Eye (tissue), 1 donor: ENCODE data around the gene TMEM9B.
A peak's percentile ranks its signal among the peaks of the same experiment; 100 is the strongest.

ENCODE experiments used
- DNase-seq: peaks from one replicate; pipeline ENCODE4 v3.0.0-alpha.2; 2015

The TMEM9B gene

GRCh38 chr11:8928205-8928604 lies 36.0 kb downstream of the TMEM9B start:
- DNase-seq, result no peak

DNA sequence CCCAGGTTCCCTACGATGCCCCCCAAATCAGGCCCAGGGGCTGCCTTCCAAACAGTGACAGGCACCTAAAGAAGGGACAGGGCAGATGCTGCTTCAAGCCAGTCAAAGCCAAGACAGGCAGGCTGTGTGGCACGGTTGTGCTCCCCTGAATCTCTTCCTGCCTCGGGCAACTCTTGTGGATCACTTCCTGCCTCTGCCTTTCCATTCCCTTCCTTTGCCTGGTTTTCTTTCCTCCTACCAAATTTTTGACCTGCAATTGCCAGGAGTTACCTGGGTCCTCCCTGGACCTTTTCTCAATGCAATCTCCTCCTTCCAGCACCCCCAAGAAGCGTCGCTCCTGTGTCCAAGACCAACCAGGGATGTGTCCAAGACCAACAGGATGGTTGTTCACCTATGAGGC lies 37.0 kb downstream of the TMEM9B start:
- no peak for DNase-seq

- DNase-seq, result no peak
Measured at GRCh38 chr11:8926236-8926635, 38.0 kb downstream of the TMEM9B start.

- no peak for DNase-seq
Measured at GRCh38 chr11:8925711-8926110, 38.5 kb downstream of the TMEM9B start.

DNA sequence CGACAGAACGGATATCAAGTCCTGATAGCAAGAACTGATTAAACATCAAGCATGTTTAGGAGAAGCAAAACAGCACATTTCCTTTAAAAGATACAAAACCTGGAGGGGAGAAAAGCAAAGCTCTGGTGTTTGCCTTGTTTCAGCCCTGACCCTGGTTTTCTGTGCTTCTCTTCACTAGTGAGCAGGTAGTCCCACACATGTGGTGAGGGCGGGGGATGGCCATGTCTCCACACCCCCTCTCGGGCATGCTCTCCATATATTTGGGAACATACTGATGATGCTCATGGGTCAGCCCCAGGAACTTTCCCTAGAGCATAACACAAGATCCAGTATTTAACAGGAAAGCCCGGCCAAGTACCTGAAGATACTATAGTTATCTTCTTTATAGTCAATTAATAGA lies 41.6 kb downstream of the TMEM9B start:
- DNase-seq, result no peak

GRCh38 chr11:8917157-8917825 lies 47.0 kb downstream of the TMEM9B start:
- DNase-seq, result peak; percentile 75

DNA sequence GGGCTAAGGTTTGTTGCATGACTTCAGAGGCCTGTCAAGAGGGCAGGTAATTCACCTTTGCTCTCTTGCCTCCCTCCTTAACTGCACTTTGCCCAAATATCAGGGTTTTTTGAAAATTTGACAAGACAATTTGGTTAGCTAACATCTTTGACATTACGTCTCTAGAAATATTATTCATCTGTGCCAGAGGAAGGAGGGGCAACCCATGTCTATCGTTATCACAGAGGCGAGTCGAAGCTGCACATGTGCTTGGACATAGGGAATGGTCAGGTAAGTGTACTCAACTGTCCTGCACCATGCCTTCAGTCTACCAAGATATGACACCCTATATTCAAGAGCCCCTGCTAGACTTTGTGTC lies 49.6 kb downstream of the TMEM9B start:
- no peak for DNase-seq

- peak; percentile 74 for DNase-seq
Measured at GRCh38 chr11:8913961-8914660, 50.1 kb downstream of the TMEM9B start.

GRCh38 chr11:8911029-8911823 lies 53.0 kb downstream of the TMEM9B start, which contains the start of gene AKIP1:
Gene AKIP1 (plus strand): TSS chr11:8911189. CDS start chr11:8911450, 261 bp downstream.
- DNase-seq, result peak; percentile 99

- DNase-seq, result no peak
Measured at GRCh38 chr11:8910649-8911026, 53.6 kb downstream of the TMEM9B start.

DNA sequence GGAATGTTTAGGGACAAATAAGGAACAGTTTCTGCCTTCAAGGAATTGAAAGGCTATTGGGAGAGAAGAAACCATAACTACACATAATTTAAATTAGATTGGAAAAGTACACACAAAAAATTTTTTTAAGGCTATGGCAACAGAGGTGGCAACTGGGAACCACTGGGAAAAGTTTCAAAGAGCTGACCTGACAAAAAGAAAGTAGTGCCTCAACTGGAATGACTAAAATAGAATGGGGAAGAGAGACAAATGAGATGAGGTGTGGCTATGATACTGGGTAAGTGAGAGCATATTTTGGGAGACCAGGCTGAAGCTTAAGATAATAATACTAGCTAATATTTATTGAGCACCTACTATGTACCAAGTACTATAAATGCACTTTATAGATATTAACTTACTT lies 56.1 kb downstream of the TMEM9B start:
- no peak for DNase-seq

DNA sequence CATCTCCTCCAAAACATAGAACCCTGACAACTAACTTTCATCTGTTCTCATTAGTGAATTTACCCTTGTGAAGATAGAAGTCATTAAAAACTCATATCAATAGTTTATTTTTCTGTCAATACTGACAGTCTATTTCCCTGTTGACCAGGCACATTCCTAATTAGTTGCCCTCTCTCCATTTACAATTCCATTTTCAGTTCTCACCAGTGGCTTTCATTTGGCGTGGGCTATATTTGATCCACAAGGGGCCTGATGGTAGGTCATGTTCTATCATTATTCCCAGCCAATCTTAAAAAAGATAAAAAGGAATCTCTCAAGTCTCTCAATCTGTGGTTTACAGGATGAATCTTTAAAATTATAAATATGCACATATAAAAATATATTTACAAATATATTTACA lies 57.1 kb downstream of the TMEM9B start:
- no peak for DNase-seq

DNA sequence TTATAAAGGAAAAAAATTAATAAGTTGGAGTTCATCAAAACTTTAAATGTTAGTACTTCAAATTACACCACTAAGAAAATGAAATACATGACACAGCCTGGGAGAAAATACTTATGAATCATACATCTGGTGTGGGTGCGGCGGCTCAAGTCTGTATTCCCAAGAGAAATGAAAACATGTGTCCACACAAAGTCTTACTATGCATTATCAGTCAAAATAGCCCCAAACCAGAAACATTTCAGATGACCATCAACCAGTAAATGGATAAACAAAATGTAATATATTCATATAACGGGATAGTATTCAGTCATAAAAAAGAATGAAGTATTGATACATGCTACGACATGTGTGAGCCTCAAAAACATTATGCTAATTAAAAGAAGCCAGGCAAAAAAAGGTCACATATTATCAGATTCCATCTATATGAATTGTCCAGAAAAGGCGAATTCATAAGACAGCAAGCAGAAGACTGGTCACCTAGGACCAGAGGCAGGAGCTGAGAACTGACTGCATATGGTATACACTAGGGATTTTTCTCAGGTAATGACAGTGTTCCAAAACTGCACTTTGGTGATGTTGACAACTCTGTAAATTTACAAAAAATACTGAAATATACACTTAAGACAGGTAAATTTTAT lies 58.6 kb downstream of the TMEM9B start:
- DNase-seq, result no peak

DNA sequence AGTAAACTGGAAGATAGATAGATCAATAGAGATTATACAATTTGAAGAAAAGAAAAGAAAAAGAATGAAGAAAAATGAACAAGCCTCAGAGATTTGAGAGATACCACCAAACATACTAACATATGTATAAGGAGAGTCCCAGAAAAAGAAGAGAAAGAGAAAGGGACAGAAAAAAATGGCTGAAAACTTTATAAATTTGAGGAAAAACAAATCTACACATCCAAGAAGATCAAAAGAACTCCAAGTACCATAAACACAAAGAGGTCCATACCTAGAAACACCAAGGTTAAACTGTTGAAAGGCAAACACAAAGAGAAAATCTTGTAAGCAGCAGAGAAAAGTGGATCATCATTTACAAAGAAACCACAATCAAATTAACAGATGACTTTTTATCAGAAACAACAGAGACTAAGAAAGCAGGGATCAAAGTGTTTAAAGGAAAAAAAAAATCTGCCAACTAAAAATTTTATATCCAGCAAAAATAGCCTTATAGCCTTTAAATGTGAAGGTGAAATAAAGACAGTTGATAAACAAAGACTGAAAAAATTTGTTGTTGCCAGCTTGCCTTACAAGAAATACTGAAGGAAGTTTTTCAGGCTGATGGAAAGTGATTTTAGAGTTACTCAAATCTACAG lies 65.0 kb downstream of the TMEM9B start:
- DNase-seq, result no peak
